GM19468 (cell line): ENCODE data around the gene PLEKHO1.
"Not testable (repeated sequence)": the region's sequence is repeated elsewhere in the genome, so short reads cannot be mapped to it uniquely, and the experiment has no call there.

Source experiments
- ATAC-seq: cut with Tn5 transposase; IDR thresholded peaks from one replicate; pipeline ENCODE4 v1.9.1; 2021; ENCODE audit warnings: mild to moderate bottlenecking, moderate library complexity, moderate number of reproducible peaks; ENCODE audit not compliant: unreplicated experiment; ENCODE audit errors: extremely low read depth

PLEKHO1 gene

GRCh38 chr1:150149271-150150132 lies at the start of gene PLEKHO1:
PLEKHO1 (plus strand) TSS chr1:150149916; CDS start chr1:150150258, 342 bp downstream.
- no peak for ATAC-seq

GRCh38 chr1:150102986-150103385 lies 46.7 kb upstream of the PLEKHO1 start:
- ATAC-seq = no peak

GRCh38 chr1:150106341-150106740 lies 43.4 kb upstream of the PLEKHO1 start:
- no peak for ATAC-seq

GRCh38 chr1:150109586-150109985 lies 40.1 kb upstream of the PLEKHO1 start:
- no peak for ATAC-seq

- no peak for ATAC-seq
Measured at GRCh38 chr1:150110116-150110515, 39.6 kb upstream of the PLEKHO1 start.

GRCh38 chr1:150111670-150112069 lies 38.0 kb upstream of the PLEKHO1 start:
- no peak for ATAC-seq

- ATAC-seq = no peak
Measured at GRCh38 chr1:150115121-150115520, 34.6 kb upstream of the PLEKHO1 start.

GRCh38 chr1:150118716-150119115 lies 31.0 kb upstream of the PLEKHO1 start:
- ATAC-seq = no peak

- ATAC-seq = no peak
Measured at GRCh38 chr1:150121236-150121862, 28.4 kb upstream of the PLEKHO1 start.

GRCh38 chr1:150126811-150127210 lies 22.9 kb upstream of the PLEKHO1 start:
- ATAC-seq = no peak

- ATAC-seq = no peak
Measured at GRCh38 chr1:150127464-150127863, 22.3 kb upstream of the PLEKHO1 start.

- ATAC-seq = no peak
Measured at GRCh38 chr1:150127868-150128267, 21.8 kb upstream of the PLEKHO1 start.

GRCh38 chr1:150132372-150132771 lies 17.3 kb upstream of the PLEKHO1 start:
- ATAC-seq = no peak

GRCh38 chr1:150134537-150134936 lies 15.2 kb upstream of the PLEKHO1 start:
- no peak for ATAC-seq

- ATAC-seq = not testable (repeated sequence)
Measured at GRCh38 chr1:150135400-150135799, 14.3 kb upstream of the PLEKHO1 start.

- no peak for ATAC-seq
Measured at GRCh38 chr1:150138044-150138443, 11.7 kb upstream of the PLEKHO1 start.

- ATAC-seq = no peak
Measured at GRCh38 chr1:150141452-150141851, 8.3 kb upstream of the PLEKHO1 start.

- ATAC-seq = no peak
Measured at GRCh38 chr1:150142083-150142482, 7.6 kb upstream of the PLEKHO1 start.

- no peak for ATAC-seq
Measured at GRCh38 chr1:150144606-150145005, 5.1 kb upstream of the PLEKHO1 start.

- not testable (repeated sequence) for ATAC-seq
Measured at GRCh38 chr1:150146016-150146415, 3.7 kb upstream of the PLEKHO1 start.

- ATAC-seq = no peak
Measured at GRCh38 chr1:150146849-150147542, 2.7 kb upstream of the PLEKHO1 start.
